ENCODE measurements around the gene MINPP1. TPM values are rescaled to one million over a fixed set of nuclear protein-coding genes. Genes with fewer than 3 reads are reported as not detected.

The MINPP1 gene
- total and polyA plus RNA-seq, 5 donors from 2014 or later, result 2.8 to 13.5 (median 10.7) TPM

DNA sequence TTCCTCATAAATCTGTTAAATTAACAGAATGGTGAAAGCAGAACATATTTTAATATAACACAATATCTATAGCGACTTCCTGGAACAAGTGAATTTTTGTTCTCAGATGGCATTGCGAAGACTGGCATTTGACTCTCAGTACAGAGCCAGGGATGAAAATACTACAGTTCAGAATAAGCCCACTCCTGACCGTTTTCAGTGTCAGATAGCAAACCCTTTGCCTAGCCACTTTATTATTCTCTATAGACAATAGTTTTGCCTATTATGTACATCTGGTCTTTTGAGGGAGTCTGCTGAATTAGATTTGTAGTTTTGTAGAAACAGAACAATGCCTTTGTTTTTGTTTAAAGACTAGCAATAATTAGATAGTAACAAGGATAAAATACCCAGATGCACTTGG is 2.3 kb downstream of the MINPP1 start:
- H3K9me3 ChIP-seq (ENCODE audit: control insufficient read depth in 2 of 2, low read length in 2 of 2), result no peaks in the 10 kb centered on the region
- H3K4me1 ChIP-seq (ENCODE audit: control insufficient read depth, insufficient read depth, low read length, poor library complexity, severe bottlenecking), result peaks cover 22% of the 10 kb centered on the region
- Mint-ChIP-seq H3K27ac (no peak overlapping the region), H3K9me3 (peaks cover 0 to 2% (median 0%) of the 10 kb centered on the region in 7 donors), H3K4me1 (peaks cover 21 to 47% (median 37%) of the 10 kb centered on the region in 4 donors), H3K27me3 (peaks cover 8% of the 10 kb centered on the region), H3K4me3 (peak overlapping the region in 3 of 4 donors; percentile 1 to 94 (median 85)), H3K36me3 (peaks cover 20% of the 10 kb centered on the region)
- DNase-seq (no peak), ATAC-seq (ENCODE audit: low read depth in 2 of 2) (no peak)
- no peak overlapping the region for H3K27ac ChIP-seq (ENCODE audit: insufficient read depth, low read length, poor library complexity, severe bottlenecking)
- peaks cover 14% of the 10 kb centered on the region for H3K36me3 ChIP-seq (ENCODE audit: control insufficient read depth, insufficient read depth, low read length)
- peak overlapping the region; percentile 84 for H3K4me3 ChIP-seq (ENCODE audit: low read depth, low read length)
- H3K27me3 ChIP-seq (ENCODE audit: control insufficient read depth, insufficient read depth, low read length), result no peaks in the 10 kb centered on the region

DNA sequence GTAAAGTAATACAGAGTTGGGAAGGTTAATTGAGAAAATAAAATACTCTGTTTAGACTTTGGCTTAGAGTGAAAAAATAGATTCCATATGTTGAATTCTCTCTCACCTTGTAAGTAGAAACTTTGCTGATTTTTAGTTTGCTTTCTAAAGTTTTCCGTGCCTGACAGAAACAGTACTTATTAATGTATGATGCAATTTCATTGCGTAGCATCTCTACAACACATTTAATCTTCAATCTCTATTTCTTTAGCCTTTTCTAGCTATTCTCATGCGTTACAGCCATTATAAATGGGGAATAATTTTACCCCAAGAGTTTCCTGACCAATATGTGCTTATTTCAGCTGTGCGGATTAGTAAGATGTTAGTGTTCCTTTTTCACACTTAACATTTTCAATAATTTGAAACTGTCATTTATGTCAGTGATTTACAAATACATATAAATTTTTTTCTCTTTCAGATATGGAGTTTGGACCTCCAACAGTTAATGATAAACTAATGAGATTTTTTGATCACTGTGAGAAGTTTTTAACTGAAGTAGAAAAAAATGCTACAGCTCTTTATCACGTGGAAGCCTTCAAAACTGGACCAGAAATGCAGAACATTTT is 3.3 kb downstream of the MINPP1 start:
- H3K4me1 ChIP-seq (ENCODE audit: control insufficient read depth, insufficient read depth, low read length, poor library complexity, severe bottlenecking), result peaks cover 22% of the 10 kb centered on the region
- ATAC-seq (ENCODE audit: low read depth in 2 of 2) (no peak), DNase-seq (no peak)
- no peak overlapping the region for H3K27ac ChIP-seq (ENCODE audit: insufficient read depth, low read length, poor library complexity, severe bottlenecking)
- H3K27me3 ChIP-seq (ENCODE audit: control insufficient read depth, insufficient read depth, low read length), result no peaks in the 10 kb centered on the region
- peaks cover 14% of the 10 kb centered on the region for H3K36me3 ChIP-seq (ENCODE audit: control insufficient read depth, insufficient read depth, low read length)
- H3K9me3 ChIP-seq (ENCODE audit: control insufficient read depth in 2 of 2, low read length in 2 of 2), result no peaks in the 10 kb centered on the region
- H3K4me3 Mint-ChIP-seq, result peak overlapping the region in 1 of 4 donors; percentile 12
- H3K27me3 Mint-ChIP-seq, result peaks cover 8% of the 10 kb centered on the region
- no peaks in the 10 kb centered on the region for H3K9me3 Mint-ChIP-seq
- H3K27ac Mint-ChIP-seq, result no peak overlapping the region
- H3K4me1 Mint-ChIP-seq, result peaks cover 21 to 45% (median 36%) of the 10 kb centered on the region in 4 donors
- H3K4me3 ChIP-seq (ENCODE audit: low read depth, low read length), result no peak overlapping the region
- H3K36me3 Mint-ChIP-seq, result peaks cover 27% of the 10 kb centered on the region

DNA sequence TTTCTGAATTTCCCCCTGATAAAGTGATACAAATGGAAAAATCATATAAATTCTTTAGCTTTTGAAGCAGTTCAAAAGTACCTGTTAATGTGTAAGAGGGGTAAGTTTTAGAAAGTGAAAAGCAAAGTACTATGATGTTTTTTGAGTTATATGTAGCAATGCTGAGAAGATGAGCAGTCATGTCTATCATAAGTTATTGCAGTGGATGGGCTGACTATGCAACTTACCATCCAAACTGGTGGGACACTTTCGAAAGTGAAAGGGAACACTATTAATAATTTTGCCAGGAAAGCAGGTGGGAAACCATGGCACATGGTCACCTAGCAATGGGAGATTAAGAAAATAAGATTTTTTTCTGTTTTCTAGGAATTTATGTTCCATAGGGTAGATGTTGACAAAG is 4.1 kb downstream of the MINPP1 start:
- Mint-ChIP-seq H3K27me3 (peaks cover 3% of the 10 kb centered on the region), H3K27ac (no peak overlapping the region), H3K36me3 (peaks cover 33% of the 10 kb centered on the region), H3K4me1 (peaks cover 21 to 43% (median 32%) of the 10 kb centered on the region in 4 donors), H3K4me3 (peak overlapping the region in 1 of 4 donors; percentile 68), H3K9me3 (no peaks in the 10 kb centered on the region)
- H3K27ac ChIP-seq (ENCODE audit: insufficient read depth, low read length, poor library complexity, severe bottlenecking), result no peak overlapping the region
- H3K27me3 ChIP-seq (ENCODE audit: control insufficient read depth, insufficient read depth, low read length), result no peaks in the 10 kb centered on the region
- peaks cover 21% of the 10 kb centered on the region for H3K36me3 ChIP-seq (ENCODE audit: control insufficient read depth, insufficient read depth, low read length)
- DNase-seq (no peak), ATAC-seq (ENCODE audit: low read depth in 2 of 2) (no peak)
- H3K4me3 ChIP-seq (ENCODE audit: low read depth, low read length), result no peak overlapping the region
- H3K9me3 ChIP-seq (ENCODE audit: control insufficient read depth in 2 of 2, low read length in 2 of 2), result no peaks in the 10 kb centered on the region
- peaks cover 21% of the 10 kb centered on the region for H3K4me1 ChIP-seq (ENCODE audit: control insufficient read depth, insufficient read depth, low read length, poor library complexity, severe bottlenecking)

DNA sequence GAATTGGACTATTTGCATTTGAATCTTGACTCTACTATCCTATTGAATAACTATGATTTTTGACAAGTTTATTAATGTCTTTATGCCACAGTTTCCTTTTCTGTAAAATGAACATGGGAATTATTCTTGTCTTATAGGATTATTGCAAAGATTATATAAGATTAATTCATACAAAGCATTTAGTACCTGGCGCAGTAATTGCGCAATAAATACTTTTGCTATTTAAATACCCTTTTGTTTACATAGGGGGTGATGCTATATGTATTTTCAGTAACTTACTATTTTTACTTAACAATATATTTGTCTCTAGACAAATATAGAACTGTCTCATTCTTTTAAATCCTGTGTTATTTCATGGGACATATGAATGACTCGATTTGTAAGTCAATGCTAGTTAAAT is 5.3 kb downstream of the MINPP1 start:
- Histone ChIP-seq H3K36me3 (ENCODE audit: control insufficient read depth, insufficient read depth, low read length) (peaks cover 31% of the 10 kb centered on the region), H3K27ac (ENCODE audit: insufficient read depth, low read length, poor library complexity, severe bottlenecking) (no peak overlapping the region), H3K4me1 (ENCODE audit: control insufficient read depth, insufficient read depth, low read length, poor library complexity, severe bottlenecking) (peaks cover 14% of the 10 kb centered on the region), H3K4me3 (ENCODE audit: low read depth, low read length) (no peak overlapping the region), H3K9me3 (ENCODE audit: control insufficient read depth in 2 of 2, low read length in 2 of 2) (no peaks in the 10 kb centered on the region), H3K27me3 (ENCODE audit: control insufficient read depth, insufficient read depth, low read length) (no peaks in the 10 kb centered on the region)
- DNase-seq (no peak), ATAC-seq (ENCODE audit: low read depth in 2 of 2) (no peak)
- Mint-ChIP-seq H3K27ac (no peak overlapping the region), H3K4me1 (peaks cover 15 to 37% (median 32%) of the 10 kb centered on the region in 4 donors), H3K4me3 (no peak overlapping the region), H3K9me3 (no peaks in the 10 kb centered on the region), H3K36me3 (peaks cover 42% of the 10 kb centered on the region), H3K27me3 (no peaks in the 10 kb centered on the region)

DNA sequence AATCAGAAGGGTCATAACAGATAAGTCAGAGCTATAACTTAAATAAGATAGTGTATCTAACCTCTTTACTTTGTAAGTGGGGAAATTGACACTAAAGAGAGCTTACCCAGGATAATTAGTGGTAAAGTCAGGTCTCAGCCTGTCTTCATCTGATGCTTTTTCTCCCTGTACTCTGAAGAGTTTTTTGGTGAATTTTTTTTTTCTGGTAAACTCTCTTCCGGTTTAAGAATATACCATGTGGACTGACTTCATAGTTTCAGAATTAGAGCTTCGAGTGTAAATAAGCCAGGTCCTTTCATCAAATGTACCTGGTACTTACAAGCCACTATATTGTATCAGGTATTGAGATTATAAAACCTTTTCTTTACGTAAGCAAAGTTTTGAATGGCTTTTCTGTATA is 6.8 kb downstream of the MINPP1 start:
- H3K36me3 ChIP-seq (ENCODE audit: control insufficient read depth, insufficient read depth, low read length), result peaks cover 31% of the 10 kb centered on the region
- Mint-ChIP-seq H3K36me3 (peaks cover 46% of the 10 kb centered on the region), H3K4me1 (peaks cover 15 to 28% (median 24%) of the 10 kb centered on the region in 4 donors), H3K9me3 (no peaks in the 10 kb centered on the region), H3K27me3 (no peaks in the 10 kb centered on the region), H3K4me3 (peak overlapping the region in 1 of 4 donors; percentile 43), H3K27ac (no peak overlapping the region)
- no peaks in the 10 kb centered on the region for H3K27me3 ChIP-seq (ENCODE audit: control insufficient read depth, insufficient read depth, low read length)
- no peak overlapping the region for H3K27ac ChIP-seq (ENCODE audit: insufficient read depth, low read length, poor library complexity, severe bottlenecking)
- H3K4me3 ChIP-seq (ENCODE audit: low read depth, low read length), result no peak overlapping the region
- ATAC-seq (ENCODE audit: low read depth in 2 of 2) (no peak), DNase-seq (no peak)
- H3K4me1 ChIP-seq (ENCODE audit: control insufficient read depth, insufficient read depth, low read length, poor library complexity, severe bottlenecking), result peaks cover 1% of the 10 kb centered on the region
- no peaks in the 10 kb centered on the region for H3K9me3 ChIP-seq (ENCODE audit: control insufficient read depth in 2 of 2, low read length in 2 of 2)

DNA sequence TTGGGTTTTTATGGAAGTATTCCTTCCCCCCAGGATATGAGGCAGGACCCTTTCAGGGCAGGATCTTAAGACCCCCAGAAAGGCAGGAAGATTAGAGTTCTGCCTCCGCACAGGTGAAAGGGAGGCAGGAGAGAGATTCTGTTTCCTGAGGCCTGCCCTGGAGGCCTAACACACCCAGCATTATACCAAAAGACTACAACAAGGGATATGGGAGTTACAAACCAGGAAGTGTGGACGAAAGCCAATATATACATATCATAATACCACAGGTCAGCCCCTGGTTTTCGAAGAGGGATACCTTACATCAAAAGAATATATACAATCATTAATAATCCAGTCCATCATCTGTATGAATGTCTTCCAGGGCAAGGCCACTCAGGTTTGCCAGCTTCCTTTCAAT is 14.2 kb downstream of the MINPP1 start:
- no peak for ATAC-seq (ENCODE audit: low read depth in 2 of 2)
- no peak for DNase-seq
- Histone ChIP-seq H3K27ac (ENCODE audit: insufficient read depth, low read length, poor library complexity, severe bottlenecking) (no peak overlapping the region), H3K27me3 (ENCODE audit: control insufficient read depth, insufficient read depth, low read length) (no peaks in the 10 kb centered on the region), H3K4me3 (ENCODE audit: low read depth, low read length) (no peak overlapping the region), H3K4me1 (ENCODE audit: control insufficient read depth, insufficient read depth, low read length, poor library complexity, severe bottlenecking) (no peaks in the 10 kb centered on the region), H3K9me3 (ENCODE audit: control insufficient read depth in 2 of 2, low read length in 2 of 2) (no peaks in the 10 kb centered on the region), H3K36me3 (ENCODE audit: control insufficient read depth, insufficient read depth, low read length) (peaks cover 38% of the 10 kb centered on the region)
- H3K36me3 Mint-ChIP-seq, result peaks cover 46% of the 10 kb centered on the region
- no peaks in the 10 kb centered on the region for H3K27me3 Mint-ChIP-seq
- peaks cover 0 to 6% (median 0%) of the 10 kb centered on the region in 7 donors for H3K9me3 Mint-ChIP-seq
- H3K4me1 Mint-ChIP-seq, result peaks cover 0 to 6% (median 3%) of the 10 kb centered on the region in 4 donors
- no peak overlapping the region for H3K4me3 Mint-ChIP-seq
- no peak overlapping the region for H3K27ac Mint-ChIP-seq

DNA sequence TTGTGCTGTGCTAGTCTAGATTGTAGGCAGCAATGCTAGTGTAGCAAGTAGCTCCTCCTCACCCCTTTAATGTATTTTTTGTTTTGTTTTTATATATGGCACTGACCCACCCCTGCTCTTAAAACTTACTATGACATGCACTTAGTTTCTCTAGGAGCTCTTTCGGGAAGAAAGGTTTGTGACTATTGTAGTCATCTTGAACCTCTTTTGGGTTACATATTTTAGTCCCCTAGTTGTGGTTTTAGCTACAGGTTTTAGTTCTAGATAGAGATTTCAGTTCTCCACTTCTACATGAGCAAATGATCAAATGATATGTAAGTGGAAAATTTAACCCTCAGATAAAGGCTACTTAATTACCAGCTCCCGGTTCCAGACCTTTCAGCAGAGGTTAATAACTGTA is 14.9 kb downstream of the MINPP1 start:
- ATAC-seq (ENCODE audit: low read depth in 2 of 2), result no peak
- Mint-ChIP-seq H3K4me3 (no peak overlapping the region), H3K4me1 (peaks cover 0 to 6% (median 3%) of the 10 kb centered on the region in 4 donors), H3K27me3 (no peaks in the 10 kb centered on the region), H3K9me3 (peaks cover 0 to 6% (median 0%) of the 10 kb centered on the region in 7 donors), H3K36me3 (peaks cover 43% of the 10 kb centered on the region), H3K27ac (no peak overlapping the region)
- H3K4me3 ChIP-seq (ENCODE audit: low read depth, low read length), result no peak overlapping the region
- H3K9me3 ChIP-seq (ENCODE audit: control insufficient read depth in 2 of 2, low read length in 2 of 2), result no peaks in the 10 kb centered on the region
- H3K27me3 ChIP-seq (ENCODE audit: control insufficient read depth, insufficient read depth, low read length), result no peaks in the 10 kb centered on the region
- no peaks in the 10 kb centered on the region for H3K4me1 ChIP-seq (ENCODE audit: control insufficient read depth, insufficient read depth, low read length, poor library complexity, severe bottlenecking)
- peaks cover 32% of the 10 kb centered on the region for H3K36me3 ChIP-seq (ENCODE audit: control insufficient read depth, insufficient read depth, low read length)
- no peak overlapping the region for H3K27ac ChIP-seq (ENCODE audit: insufficient read depth, low read length, poor library complexity, severe bottlenecking)
- no peak for DNase-seq

DNA sequence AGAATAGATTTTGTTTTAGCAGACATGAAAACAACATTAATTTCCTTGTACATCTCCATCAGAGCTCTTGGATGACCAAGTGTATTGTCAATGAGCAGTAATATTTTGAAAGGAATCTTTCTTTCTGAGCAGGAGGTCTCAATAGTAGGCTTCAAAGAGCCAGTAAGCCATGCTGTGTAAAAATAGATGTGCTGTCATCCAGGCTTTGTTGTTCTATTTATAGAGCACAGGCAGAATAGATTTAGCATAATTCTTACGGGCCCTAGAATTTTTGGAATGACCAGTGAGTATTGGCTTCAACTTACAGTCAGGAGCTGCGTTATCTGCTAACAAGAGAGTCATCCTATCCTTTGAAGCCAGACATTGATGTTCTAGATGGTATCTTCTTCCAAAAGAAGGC is 19.0 kb downstream of the MINPP1 start:
- Histone ChIP-seq H3K4me3 (ENCODE audit: low read depth, low read length) (no peak overlapping the region), H3K4me1 (ENCODE audit: control insufficient read depth, insufficient read depth, low read length, poor library complexity, severe bottlenecking) (no peaks in the 10 kb centered on the region), H3K27ac (ENCODE audit: insufficient read depth, low read length, poor library complexity, severe bottlenecking) (no peak overlapping the region), H3K27me3 (ENCODE audit: control insufficient read depth, insufficient read depth, low read length) (no peaks in the 10 kb centered on the region), H3K9me3 (ENCODE audit: control insufficient read depth in 2 of 2, low read length in 2 of 2) (no peaks in the 10 kb centered on the region), H3K36me3 (ENCODE audit: control insufficient read depth, insufficient read depth, low read length) (peaks cover 23% of the 10 kb centered on the region)
- Mint-ChIP-seq H3K36me3 (peaks cover 60% of the 10 kb centered on the region), H3K4me3 (no peak overlapping the region), H3K27me3 (no peaks in the 10 kb centered on the region), H3K27ac (peak overlapping the region in 2 of 3 donors; percentile 20 to 32), H3K9me3 (peaks cover 0 to 13% (median 2%) of the 10 kb centered on the region in 7 donors), H3K4me1 (peaks cover 6 to 19% (median 12%) of the 10 kb centered on the region in 4 donors)
- no peak for DNase-seq
- no peak for ATAC-seq (ENCODE audit: low read depth in 2 of 2)
